GM18507 (cell line): Measurements from ENCODE around the gene MUC21.

ENCODE experiments used
- DNase-seq: peaks from one replicate; pipeline ENCODE4 v3.0.0; 2011; ENCODE audit warnings: low read depth; ENCODE audit not compliant: insufficient read length; ENCODE audit errors: extremely low spot score
- FAIRE-seq: peaks from 2 replicates; lab custom pipeline; 2011; peaks lifted over from hg19 to GRCh38; lab: Jason Lieb, UNC

MUC21 gene

DNA sequence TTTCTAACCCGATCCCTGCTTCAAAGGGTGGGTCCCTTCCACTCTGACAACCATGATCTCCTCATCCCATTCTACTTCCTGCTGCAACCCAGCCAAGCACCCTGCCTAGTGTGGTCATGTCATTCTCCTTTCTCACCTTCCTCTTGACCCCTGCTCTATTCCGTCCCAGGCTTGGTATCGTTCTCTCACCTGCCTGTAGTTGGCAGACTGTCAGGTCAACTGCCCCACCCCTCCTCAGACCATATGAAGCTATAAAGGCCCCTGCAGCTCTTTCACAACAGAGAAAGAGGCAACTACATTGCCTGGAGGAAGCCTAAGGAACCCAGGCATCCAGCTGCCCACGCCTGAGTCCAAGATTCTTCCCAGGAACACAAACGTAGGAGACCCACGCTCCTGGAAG is at the start of gene MUC21:
Gene MUC21, plus strand, starts transcription at position 280 of the 400 bp plus-strand sequence. CDS start 241 bp downstream, outside the sequence.
- no peak for FAIRE-seq
- DNase-seq, result no peak

DNA sequence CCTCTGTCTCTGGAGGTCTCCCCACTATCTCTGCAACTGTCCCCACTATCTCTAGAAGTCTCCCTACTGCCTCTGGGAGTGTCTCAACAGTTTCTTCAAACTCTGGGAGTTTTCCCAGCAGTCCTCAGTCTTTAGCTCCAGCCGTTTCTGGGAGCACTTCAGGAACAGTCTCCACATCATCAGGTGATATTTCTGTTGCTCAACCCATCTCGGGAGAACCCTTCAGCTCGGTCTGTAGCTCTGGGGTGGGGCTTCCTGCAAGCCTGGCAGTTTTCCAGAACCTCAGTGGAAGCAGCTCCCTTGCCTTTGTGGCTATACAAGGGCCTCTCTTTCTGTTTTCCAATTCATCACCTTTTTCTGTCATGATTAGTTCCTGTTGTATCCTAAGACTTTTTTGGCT is 48.5 kb upstream of the MUC21 start:
- DNase-seq (no peak), FAIRE-seq (no peak)

DNA sequence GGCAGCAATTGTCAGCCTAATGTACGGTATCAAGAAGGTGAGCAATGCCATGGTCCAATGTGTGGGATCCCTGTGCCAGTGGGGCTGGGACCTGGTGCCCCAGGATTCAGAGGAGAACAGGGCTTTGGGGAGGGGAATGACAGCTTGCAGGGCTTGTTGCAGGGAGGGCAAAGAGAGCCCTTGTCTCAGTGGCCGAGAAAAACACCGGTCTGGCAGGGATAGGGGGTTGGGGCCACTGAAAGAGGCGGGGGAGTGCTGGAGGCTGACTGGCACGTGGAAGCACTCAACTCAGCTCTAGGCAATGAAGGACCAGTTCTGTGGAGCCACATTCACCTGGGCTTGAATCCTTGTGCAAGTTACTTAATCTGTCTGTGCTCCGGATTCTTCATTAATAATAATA is 46.3 kb upstream of the MUC21 start:
- FAIRE-seq (no peak), DNase-seq (no peak)

DNA sequence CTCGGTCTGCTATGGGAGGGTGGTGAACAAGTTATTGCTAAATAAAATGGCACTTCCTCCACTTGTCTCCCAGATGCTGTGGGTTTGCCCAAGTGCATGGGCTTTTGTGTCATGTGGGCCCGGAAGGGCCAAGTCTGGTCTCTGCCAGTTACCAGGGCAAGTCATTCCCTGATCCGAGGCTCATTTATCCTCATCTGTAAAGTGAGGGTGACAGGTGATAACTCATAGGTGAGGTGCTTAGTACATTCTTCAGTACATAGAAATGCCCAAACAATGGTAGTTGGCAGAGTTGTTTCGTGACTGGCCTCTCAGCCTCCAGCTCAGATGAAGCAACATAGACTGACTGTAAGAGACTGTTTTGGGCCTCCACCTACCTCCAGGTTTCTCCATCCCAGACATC is 44.8 kb upstream of the MUC21 start:
- DNase-seq (no peak), FAIRE-seq (no peak)

DNA sequence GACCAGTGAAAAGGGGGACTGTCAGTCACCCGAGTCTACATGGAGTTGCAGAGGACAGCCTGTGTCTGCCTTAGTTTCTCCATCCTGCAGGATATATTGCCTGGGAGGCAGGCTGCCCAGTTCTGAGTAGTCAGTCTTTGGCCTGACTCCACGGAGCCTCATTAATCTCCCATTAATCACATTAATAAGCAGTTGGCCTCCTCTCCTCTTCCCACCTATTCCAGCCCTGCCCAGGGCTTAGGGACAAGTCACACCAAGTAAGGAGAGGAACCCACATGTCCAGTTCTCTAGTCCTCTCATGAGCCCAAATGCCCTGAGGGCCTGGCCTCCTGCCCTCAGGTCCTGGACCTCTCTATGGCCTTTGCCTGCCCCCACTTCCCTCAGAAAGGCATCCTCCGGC is 44.0 kb upstream of the MUC21 start:
- no peak for FAIRE-seq
- DNase-seq, result no peak

DNA sequence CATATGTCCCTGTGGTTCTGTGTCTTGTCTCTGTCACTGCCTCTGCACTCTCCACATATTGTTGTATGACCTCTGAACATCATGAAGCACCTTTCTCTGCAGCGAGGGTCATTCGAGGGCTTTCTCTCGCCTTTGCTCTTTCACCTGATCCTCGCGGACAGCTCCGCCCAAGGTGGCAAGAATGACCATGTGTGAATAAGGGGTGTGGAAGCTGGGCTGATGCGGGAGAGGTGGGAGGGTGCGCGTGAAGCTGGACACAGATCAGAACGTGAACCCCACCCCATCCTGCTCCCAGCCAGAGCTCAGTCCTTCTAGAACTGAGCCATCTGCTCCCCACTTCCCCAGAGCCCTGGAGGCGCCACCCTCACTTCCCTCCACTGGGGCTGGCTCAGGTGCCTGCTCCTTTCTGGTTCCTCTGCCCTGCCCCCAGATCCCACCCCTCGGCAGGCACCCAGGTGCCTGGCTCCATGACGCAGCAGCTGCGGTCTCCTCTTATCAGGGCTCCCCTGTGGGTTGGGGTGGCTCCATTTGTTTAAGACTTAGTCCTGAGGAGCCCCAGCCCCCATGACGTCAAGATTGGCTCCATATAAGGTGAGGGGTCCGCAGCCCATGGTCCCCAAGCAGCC is 43.0 kb upstream of the MUC21 start, which contains the start of gene MUCL3:
Gene MUCL3, plus strand, starts transcription at position 613 of the 626 bp plus-strand sequence. CDS start 27 bp downstream, outside the sequence.
- DNase-seq (no peak), FAIRE-seq (no peak)

DNA sequence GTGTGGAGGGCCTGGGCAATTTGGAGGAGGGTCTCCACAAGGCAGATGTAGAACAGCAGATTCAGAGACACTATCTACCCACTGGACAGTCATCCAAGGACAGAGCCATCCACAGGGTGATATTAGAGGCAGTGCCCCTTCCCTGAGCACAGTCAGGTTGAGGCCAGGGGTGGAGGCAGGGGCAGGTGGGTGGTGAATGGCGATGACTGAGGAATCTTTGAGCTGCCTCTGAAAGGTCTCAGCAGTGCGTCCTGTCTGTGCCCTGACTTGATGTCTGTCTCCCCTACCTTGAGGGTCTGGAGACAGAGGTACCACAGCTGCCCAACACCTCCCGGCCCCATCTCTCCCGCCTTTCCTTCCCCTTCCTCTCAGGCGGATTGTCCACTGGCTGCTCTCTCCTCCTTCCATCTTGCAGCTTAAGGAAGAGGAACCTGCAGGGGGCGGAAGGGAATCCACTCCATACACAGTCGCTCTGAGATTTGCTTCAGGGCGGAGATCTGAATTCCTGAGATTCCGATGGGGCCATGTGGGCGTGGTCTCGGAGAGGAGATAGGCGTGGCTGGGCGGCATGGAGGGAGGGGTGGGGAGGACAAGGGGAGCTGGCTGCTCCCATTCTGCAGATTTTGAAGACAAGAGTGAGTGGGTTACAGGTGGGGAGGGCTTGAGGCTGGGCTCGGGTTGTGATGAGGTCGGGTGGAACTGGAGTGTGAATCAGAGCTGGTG is 41.0 kb upstream of the MUC21 start:
- no peak for FAIRE-seq
- no peak for DNase-seq

DNA sequence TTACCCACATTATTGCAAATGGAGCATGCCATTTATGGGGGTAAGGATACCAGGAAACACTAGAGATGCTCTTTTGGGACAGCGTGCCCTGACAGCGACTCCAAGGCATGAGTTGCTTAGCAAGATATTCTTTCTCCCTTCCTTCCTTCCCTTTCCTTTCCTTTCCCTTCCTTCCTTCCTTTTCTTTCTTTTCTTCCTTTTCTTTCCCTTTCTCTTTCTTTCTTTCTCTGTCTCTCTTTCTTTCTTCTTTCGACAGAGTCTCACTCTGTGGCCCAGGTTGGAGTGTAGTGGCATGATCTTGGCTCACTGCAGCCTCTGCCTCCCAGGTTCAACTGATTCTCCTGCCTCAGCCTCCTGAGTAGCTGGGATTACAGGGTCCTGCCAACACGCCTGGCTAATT is 39.5 kb upstream of the MUC21 start:
- no peak for DNase-seq
- FAIRE-seq, result no peak

DNA sequence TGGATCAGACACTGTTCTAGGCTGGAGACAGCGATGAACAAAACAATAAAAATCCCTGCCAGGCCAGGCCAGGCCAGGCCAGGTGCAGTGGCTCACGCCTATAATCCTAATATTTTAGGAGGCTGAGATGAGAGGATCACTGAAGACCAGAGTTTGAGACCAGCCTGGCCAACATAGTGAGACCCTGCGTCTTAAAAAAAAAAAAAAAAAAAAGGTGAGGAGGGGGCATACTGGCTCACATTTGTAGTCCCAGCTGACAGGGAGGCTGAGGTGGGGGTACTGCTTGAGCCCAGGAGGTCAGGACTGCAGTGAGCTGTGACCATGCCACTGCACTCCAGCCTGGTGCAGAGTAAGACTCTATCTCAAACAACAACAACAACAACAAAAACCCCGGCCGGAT is 38.2 kb upstream of the MUC21 start:
- no peak for FAIRE-seq
- DNase-seq, result no peak

DNA sequence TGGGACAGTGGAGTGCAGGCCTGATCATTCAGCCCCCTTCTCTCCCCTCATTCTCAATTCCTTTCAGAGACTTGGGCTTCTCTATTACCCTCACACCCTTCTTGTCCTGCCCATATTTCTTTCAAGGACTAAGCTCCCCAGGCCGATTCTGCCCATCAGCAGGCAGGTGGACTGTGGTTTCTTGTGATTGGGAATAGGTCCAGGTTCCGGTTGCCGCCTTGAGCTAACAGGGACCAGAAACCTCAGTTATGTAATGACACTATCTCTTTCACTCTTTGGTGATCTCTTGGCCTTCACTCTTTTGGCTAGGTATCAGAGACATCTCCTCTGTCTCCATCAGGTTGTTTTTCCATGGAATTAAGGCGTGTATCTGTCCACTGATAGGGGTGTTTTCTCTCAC is 36.3 kb upstream of the MUC21 start:
- FAIRE-seq, result no peak
- no peak for DNase-seq

DNA sequence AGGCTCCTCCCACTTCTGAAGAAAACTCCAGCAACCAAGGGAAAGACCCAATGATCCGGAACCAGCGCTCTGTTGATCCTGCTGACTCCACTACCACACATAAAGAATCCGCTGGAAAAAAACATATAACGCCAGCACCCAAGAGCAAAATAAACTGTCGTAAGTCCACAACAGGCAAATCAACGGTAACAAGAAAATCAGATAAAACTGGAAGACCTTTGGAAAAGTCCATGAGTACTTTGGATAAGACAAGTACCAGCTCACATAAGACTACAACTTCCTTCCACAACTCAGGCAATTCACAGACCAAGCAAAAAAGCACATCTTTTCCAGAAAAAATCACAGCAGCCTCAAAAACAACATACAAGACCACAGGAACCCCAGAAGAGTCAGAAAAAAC is 34.7 kb upstream of the MUC21 start:
- DNase-seq (no peak), FAIRE-seq (no peak)

DNA sequence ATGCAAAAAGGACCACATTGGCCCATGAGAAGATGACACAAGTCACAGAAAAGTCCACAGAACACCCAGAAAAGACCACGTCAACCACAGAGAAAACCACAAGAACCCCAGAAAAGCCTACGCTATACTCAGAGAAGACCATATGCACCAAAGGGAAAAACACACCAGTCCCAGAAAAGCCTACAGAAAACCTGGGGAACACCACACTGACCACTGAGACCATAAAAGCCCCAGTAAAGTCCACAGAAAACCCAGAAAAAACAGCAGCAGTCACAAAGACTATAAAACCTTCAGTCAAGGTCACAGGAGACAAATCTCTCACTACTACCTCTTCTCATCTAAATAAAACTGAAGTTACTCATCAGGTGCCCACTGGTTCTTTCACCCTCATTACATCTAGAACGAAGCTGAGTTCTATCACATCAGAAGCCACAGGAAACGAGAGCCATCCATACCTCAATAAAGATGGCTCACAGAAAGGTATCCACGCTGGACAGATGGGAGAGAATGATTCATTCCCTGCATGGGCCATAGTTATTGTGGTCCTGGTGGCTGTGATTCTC is 31.5 kb upstream of the MUC21 start:
- FAIRE-seq, result no peak
- no peak for DNase-seq

DNA sequence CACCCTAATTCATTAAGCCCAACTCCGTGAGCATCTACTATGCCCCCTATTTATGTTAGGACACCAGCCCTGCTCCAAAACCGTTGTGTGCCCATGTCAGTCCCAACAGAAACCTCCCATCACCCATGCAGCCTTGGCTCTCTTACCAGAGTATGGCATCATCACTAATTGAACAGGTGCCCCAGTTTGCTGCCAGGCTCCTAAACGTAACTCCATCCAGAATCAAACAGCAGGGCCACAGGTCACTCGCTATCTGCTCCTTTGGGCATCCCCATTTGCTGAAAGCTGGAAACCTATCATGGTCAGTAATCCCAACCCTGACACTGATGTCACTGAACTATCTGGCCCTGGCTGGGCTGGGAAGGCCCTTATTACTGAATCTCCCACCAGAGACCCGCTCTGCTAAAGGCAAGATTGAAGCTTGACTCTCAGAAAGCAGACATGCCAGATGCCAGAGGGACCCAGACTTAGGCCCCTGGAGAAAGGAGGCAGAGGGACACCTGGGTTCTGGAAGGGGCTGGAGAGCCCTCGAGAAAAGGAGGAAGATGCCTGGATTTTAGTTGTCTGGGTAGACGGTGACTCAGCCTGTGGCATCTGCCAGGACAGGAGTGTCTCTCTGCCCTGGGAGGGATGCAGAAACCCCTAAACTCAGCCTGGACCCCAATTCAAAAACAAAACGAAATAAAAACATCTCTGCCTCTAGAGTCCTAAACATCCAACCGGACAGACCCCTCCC is 28.7 kb upstream of the MUC21 start:
- no peak for DNase-seq
- FAIRE-seq, result no peak

DNA sequence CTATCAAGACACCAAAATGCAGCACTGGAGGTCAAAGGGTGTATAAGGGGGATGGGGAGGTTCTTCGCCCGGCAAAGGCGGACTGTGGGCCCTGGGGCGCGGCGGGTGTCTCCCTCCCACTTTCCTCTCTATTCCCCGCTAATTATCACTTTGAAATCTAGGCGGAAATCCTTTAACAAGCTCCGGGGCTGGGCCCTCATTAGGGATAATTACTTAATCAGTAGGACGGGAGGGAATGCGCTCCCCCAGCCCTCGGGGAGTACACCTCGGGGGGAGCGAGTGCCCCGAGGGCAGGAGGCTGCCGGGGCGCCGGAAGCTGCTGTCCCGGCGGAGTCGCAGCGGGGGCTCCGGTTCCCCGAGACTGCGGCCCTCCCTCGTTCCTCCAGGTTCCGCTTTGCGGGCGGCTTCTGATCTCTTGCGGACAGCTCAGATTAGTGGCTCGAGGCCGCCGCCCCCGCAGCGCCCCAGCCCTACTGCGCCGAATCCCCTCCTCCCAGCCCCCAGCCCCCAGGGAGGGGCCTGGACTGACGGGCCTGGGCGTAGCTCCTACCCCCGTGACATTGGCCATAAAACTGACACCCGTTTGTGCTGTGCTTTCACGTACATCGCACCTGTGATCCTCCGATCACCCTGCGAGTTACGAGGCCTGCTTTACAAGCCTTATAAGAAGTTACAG is 28.0 kb upstream of the MUC21 start:
- DNase-seq (peak; percentile 55), FAIRE-seq (no peak)

DNA sequence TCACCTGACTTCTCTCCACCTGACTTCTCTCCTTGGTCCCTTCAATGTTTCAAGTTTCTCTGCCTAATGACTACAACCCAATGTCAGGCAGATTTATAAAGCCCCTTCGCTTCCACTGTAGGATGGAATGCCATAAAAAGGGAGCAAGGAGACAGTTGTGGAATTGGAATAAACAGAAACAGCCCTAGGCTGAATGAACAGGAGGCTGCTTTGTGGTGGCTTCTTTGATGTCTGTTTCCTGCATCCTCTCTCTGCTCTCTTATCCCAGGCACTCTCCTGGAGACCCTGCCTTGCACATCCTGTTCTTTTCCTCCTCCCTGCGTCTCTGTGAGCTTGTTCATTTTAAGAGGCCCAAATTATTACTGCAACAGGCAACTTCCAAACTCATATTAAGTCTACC is 25.8 kb upstream of the MUC21 start:
- DNase-seq (no peak), FAIRE-seq (no peak)

DNA sequence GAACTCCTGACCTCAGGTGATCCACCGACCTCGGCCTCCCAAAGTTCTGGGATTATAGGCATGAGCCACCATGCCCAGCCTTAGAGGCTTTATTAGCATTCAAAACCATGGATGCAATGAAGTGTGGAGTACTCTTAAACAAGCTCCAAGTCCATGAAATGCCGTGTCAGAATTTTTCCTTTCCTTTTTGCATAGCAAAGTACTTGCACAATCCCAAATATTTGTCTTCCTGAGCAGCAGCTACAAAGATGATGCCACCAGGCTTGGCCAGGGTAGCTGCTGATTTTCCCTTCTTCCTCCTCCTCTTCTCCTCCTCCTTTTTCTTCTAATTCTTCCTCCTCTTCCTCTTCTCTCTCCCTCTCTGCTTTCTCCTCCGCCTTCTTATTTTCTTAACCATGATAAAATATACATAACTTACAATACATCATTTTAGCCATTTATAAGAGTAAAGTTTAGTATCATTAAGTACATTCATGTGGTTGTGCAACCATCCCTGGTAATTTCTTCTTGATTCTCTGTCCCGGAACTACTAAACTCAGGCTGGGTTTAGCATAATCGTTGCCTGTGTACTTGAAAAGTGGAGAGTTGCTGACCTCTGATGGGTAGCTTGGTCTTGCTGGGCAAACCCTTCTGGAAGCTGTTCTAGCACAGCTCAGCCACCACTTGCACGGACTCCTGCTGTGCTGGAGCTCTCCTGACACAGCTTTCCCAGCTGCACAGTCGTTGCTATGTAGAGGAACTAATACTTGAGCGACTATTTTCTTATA is 22.4 kb upstream of the MUC21 start:
- FAIRE-seq (no peak), DNase-seq (no peak)

DNA sequence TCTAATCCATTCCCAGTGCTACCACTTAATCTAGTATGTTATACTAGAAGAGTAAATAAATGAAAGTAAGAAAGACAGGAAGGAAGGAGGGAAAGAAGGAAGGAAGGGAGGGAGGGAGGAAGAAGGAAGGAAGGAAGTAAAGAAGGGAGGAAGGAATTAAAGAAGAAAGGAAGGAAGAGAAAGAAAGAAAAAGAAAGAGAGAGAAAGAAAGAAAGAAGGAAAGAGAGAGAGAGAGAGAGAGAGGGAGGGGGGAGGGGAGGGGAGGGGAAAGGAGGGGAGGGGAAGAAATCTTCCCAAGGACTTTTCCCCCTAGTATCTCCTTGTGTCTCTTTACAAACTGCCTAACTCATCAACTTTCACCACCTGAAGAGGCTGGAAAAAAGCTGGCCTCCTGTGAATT is 20.8 kb upstream of the MUC21 start:
- no peak for FAIRE-seq
- no peak for DNase-seq

DNA sequence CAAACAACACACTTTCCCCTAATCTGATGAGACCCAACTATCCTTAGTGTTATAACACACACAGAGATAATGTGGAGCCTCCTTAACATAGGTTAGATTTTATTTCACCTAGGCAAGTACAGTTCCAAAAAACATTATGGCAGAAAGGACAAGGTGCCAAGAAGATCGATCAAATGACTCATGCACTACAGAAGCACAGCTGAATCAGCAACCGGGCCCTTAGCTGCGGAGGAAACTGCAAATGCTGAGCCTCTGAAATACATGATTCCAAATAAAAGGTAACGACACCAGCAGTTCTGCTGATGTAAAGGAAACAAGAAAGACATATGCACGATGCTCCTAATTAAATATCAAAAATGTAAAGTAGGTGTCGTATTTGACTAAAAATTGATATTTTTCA is 19.9 kb upstream of the MUC21 start:
- no peak for DNase-seq

DNA sequence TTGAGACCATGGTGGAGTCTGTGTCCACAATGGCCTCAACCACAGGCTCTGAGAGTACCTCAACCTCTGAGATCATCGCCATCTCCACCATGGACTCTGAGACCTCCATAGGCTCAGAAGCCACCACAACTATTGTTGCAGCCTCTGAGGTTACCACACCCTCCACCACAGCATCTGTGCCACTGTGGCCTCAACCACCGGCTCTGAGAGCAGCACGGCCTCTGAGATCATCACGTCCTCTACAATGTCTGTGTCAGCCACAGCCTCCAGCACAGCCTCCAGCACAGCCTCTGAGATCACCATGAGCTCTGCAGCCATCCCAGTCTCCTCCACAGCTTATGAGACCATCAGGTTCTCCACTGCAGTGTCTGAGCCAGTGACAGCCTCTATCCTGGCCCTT is 19.4 kb upstream of the MUC21 start:
- FAIRE-seq, result no peak
- DNase-seq, result no peak

More for the DNA sequence above, 19.9 kb upstream of the MUC21 start:
- FAIRE-seq, result no peak
